Vagina (tissue), 2 donors: ENCODE results near the gene UQCRC2. TPM values are rescaled to one million over a fixed set of nuclear protein-coding genes. Genes with fewer than 3 reads are reported as not detected.
"Not testable (repeated sequence)": the region's sequence is repeated elsewhere in the genome, so short reads cannot be mapped to it uniquely, and the experiment has no call there.

Experiments
- DNase-seq, 2 donors: peaks; one replicate each; pipeline ENCODE4 v3.0.0-alpha.2; 2017; ENCODE audit errors: extremely low spot score in 2 of 2
- H3K27ac ChIP-seq: fragments of 200-600 bp; sonication (generic); one replicate; pipeline ENCODE4 v1.5.1; 2019
- H3K27me3 ChIP-seq: fragments of 200-600 bp; sonication (generic); one replicate; pipeline ENCODE4 v1.5.1; 2019
- H3K36me3 ChIP-seq, 2 donors: fragments of 200-600 bp; sonication (generic); one replicate each; pipeline ENCODE4 v1.5.1; 2017 to 2019
- H3K4me1 ChIP-seq: fragments of 200-600 bp; sonication (generic); one replicate; pipeline ENCODE4 v1.5.1; 2019
- H3K4me3 ChIP-seq, 2 donors: fragments of 200-600 bp; sonication (generic); 1 replicate in 1 of 2; 2 replicates in 1 of 2; pipeline ENCODE4 v1.5.1; 2016 to 2019
- H3K9me3 ChIP-seq: fragments of 200-600 bp; sonication (generic); one replicate; pipeline ENCODE4 v1.5.1; 2019
- CTCF ChIP-seq, 3 experiments: fragments of 450-650 bp in 2 of 3; fragments of 200-600 bp in 1 of 3; sonication (generic) in 1 of 3; IDR thresholded peaks; one replicate each; pipeline ENCODE4 v1.5.1; 2017 to 2019; ENCODE audit warnings: antibody characterized with exemption in 3 of 3, mild to moderate bottlenecking in 2 of 3, moderate library complexity in 2 of 3
- POLR2A ChIP-seq, 2 donors: fragments of 450-650 bp; IDR thresholded peaks; one replicate each; pipeline ENCODE4 v1.6.1; 2017; ENCODE audit warnings: antibody characterized with exemption in 2 of 2, mild to moderate bottlenecking in 2 of 2, moderate library complexity in 2 of 2
- POLR2AphosphoS5 ChIP-seq, 2 donors: sonication (generic); formaldehyde crosslinking; IDR thresholded peaks; one replicate each; pipeline ENCODE4 v1.9.0; 2017; ENCODE audit warnings: antibody characterized with exemption in 2 of 2, mild to moderate bottlenecking in 2 of 2, low read depth in 1 of 2; ENCODE audit not compliant: insufficient read depth in 1 of 2
- intact Hi-C: fragments of 100-400 bp; cut with DNase I; formaldehyde crosslinking; loops from one replicate; pipeline ENCODE4 v1.15.1; 2023
- total RNA-seq: library from RNA; depleted of rRNA; stranded (reverse); fragments of >200 nt; gene quantifications from one replicate; pipeline ENCODE4 v1.2.3, GENCODE V29; 2016

Gene UQCRC2
- total RNA-seq, 1 donor from 2014 or later, result 155 TPM

- Histone ChIP-seq H3K36me3 (no peaks in the 10 kb centered on the region), H3K27me3 (no peaks in the 10 kb centered on the region), H3K4me1 (peaks cover 21% of the 10 kb centered on the region), H3K4me3 (no peak overlapping the region), H3K9me3 (no peaks in the 10 kb centered on the region), H3K27ac (no peak overlapping the region)
- no peak for DNase-seq
- intact Hi-C loops, result no loop called here
- TF ChIP-seq POLR2A (IDR thresholded peaks at IDR 0.05), result no peak
- no peak for TF ChIP-seq CTCF (IDR thresholded peaks at IDR 0.05)
- TF ChIP-seq POLR2AphosphoS5 (IDR thresholded peaks at IDR 0.05; ENCODE audit: insufficient read depth in 1 of 2, low read depth in 1 of 2), result no peak
Observed at GRCh38 chr16:22014271-22014873, 61.2 kb downstream of the UQCRC2 start.

GRCh38 chr16:22016927-22017326 lies 63.8 kb downstream of the UQCRC2 start:
- no peak for DNase-seq
- Histone ChIP-seq H3K27ac (no peak overlapping the region), H3K36me3 (no peaks in the 10 kb centered on the region), H3K4me1 (peaks cover 8% of the 10 kb centered on the region), H3K9me3 (no peaks in the 10 kb centered on the region), H3K4me3 (no peak overlapping the region), H3K27me3 (no peaks in the 10 kb centered on the region)
- intact Hi-C loops, result no loop called here
- TF ChIP-seq POLR2A (IDR thresholded peaks at IDR 0.05) (no peak), POLR2AphosphoS5 (IDR thresholded peaks at IDR 0.05; ENCODE audit: insufficient read depth in 1 of 2, low read depth in 1 of 2) (no peak), CTCF (IDR thresholded peaks at IDR 0.05) (no peak)

- no peak overlapping the region for H3K4me3 ChIP-seq
- no peak for DNase-seq
- intact Hi-C loops, result no loop called here
- H3K36me3 ChIP-seq, result no peaks in the 10 kb centered on the region
- no peaks in the 10 kb centered on the region for H3K9me3 ChIP-seq
- no peaks in the 10 kb centered on the region for H3K27me3 ChIP-seq
- H3K27ac ChIP-seq, result no peak overlapping the region
- no peak for TF ChIP-seq CTCF (IDR thresholded peaks at IDR 0.05)
- TF ChIP-seq POLR2A (IDR thresholded peaks at IDR 0.05), result no peak
- no peak for TF ChIP-seq POLR2AphosphoS5 (IDR thresholded peaks at IDR 0.05; ENCODE audit: insufficient read depth in 1 of 2, low read depth in 1 of 2)
- H3K4me1 ChIP-seq, result peaks cover 8% of the 10 kb centered on the region
Observed at GRCh38 chr16:22018559-22018958, 65.4 kb downstream of the UQCRC2 start.

GRCh38 chr16:22022151-22022550 lies 69.0 kb downstream of the UQCRC2 start:
- TF ChIP-seq CTCF (IDR thresholded peaks at IDR 0.05) (no peak), POLR2A (IDR thresholded peaks at IDR 0.05) (no peak), POLR2AphosphoS5 (IDR thresholded peaks at IDR 0.05; ENCODE audit: insufficient read depth in 1 of 2, low read depth in 1 of 2) (no peak)

GRCh38 chr16:22023505-22023904 lies 70.3 kb downstream of the UQCRC2 start:
- TF ChIP-seq POLR2AphosphoS5 (IDR thresholded peaks at IDR 0.05; ENCODE audit: insufficient read depth in 1 of 2, low read depth in 1 of 2) (no peak), CTCF (IDR thresholded peaks at IDR 0.05) (no peak)
- intact Hi-C loops, result no loop called here
- no peaks in the 10 kb centered on the region for H3K27me3 ChIP-seq
- H3K4me3 ChIP-seq, result no peak overlapping the region
- H3K4me1 ChIP-seq, result peaks cover 25% of the 10 kb centered on the region
- H3K9me3 ChIP-seq, result no peaks in the 10 kb centered on the region
- H3K36me3 ChIP-seq, result no peaks in the 10 kb centered on the region
- no peak for DNase-seq
- no peak overlapping the region for H3K27ac ChIP-seq

More at GRCh38 chr16:22022151-22022550, 69.0 kb downstream of the UQCRC2 start:
- intact Hi-C loops, result no loop called here
- H3K4me1 ChIP-seq, result peaks cover 24% of the 10 kb centered on the region
- no peak overlapping the region for H3K4me3 ChIP-seq
- no peak for DNase-seq
- no peaks in the 10 kb centered on the region for H3K36me3 ChIP-seq
- no peak overlapping the region for H3K27ac ChIP-seq
- H3K9me3 ChIP-seq, result no peaks in the 10 kb centered on the region
- H3K27me3 ChIP-seq, result no peaks in the 10 kb centered on the region

- H3K36me3 ChIP-seq, H3K4me3 ChIP-seq, H3K9me3 ChIP-seq, intact Hi-C loops, DNase-seq, H3K27me3 ChIP-seq, H3K27ac ChIP-seq: not testable (repeated sequence)
- H3K4me1 ChIP-seq, result peaks cover 25% of the 10 kb centered on the region
Observed at GRCh38 chr16:22024785-22025184, 71.6 kb downstream of the UQCRC2 start.
